H1 (cell line): ENCODE data around the gene NAALADL1. TPM values are rescaled to one million over a fixed set of nuclear protein-coding genes. Genes with fewer than 3 reads are reported as not detected.

ENCODE experiments used
- CTCF ChIA-PET: fragments of 300-600 bp; sonication (Branson Sonifier 250); formaldehyde crosslinking; loops from one replicate; lab custom pipeline; 2021; ENCODE audit not compliant: partially characterized antibody; lab: Charles Lee
- POLR2A ChIA-PET: fragments of 300-600 bp; sonication (Branson Sonifier 250); formaldehyde crosslinking; loops from one replicate; lab custom pipeline; 2021; ENCODE audit warnings: inconsistent platforms; ENCODE audit not compliant: partially characterized antibody; lab: Charles Lee
- DNase-seq, 2 experiments: peaks; one replicate each; pipeline versions ENCODE4 v3.0.0 to v3.0.0-alpha.2; 2010 to 2022; ENCODE audit warnings: low spot score in 2 of 2, low read depth in 1 of 2, mixed read lengths in 1 of 2
- FAIRE-seq: peaks from 2 replicates; lab custom pipeline; 2011; peaks lifted over from hg19 to GRCh38; lab: Jason Lieb, UNC
- H2AFZ ChIP-seq: 2 replicates; pipeline ENCODE4 v1.8.1; 2012; ENCODE audit warnings: low read length, inconsistent platforms
- H2AK5ac ChIP-seq: 2 replicates; pipeline ENCODE4 v1.6.1; 2013; ENCODE audit warnings: low read depth, low read length
- H2BK120ac ChIP-seq: replicated peaks from 2 replicates; pipeline ENCODE3; 2013; ENCODE audit warnings: low read depth, low read length, inconsistent platforms
- H2BK12ac ChIP-seq: 2 replicates; pipeline ENCODE4 v1.6.1; 2013; ENCODE audit warnings: low read depth, low read length
- H2BK15ac ChIP-seq: 2 replicates; pipeline ENCODE4 v1.6.1; 2013; ENCODE audit warnings: low read length
- H2BK20ac ChIP-seq: 2 replicates; pipeline ENCODE4 v1.6.1; 2013; ENCODE audit warnings: low read length
- H2BK5ac ChIP-seq: 2 replicates; pipeline ENCODE4 v1.6.1; 2013; ENCODE audit warnings: low read depth, low read length
- H3K14ac ChIP-seq: 2 replicates; pipeline ENCODE4 v1.6.1; 2013; ENCODE audit warnings: inconsistent platforms; ENCODE audit not compliant: insufficient read length
- H3K18ac ChIP-seq: 2 replicates; pipeline ENCODE4 v1.6.1; 2013; ENCODE audit warnings: low read length; ENCODE audit errors: extremely low read depth
- H3K23ac ChIP-seq: 2 replicates; pipeline ENCODE4 v1.6.1; 2013; ENCODE audit warnings: inconsistent platforms; ENCODE audit not compliant: insufficient read length
- H3K23me2 ChIP-seq: 2 replicates; pipeline ENCODE4 v1.6.1; 2013; ENCODE audit warnings: low read depth, low read length
- H3K27ac ChIP-seq: 2 replicates; pipeline ENCODE4 v1.6.1; 2011; ENCODE audit warnings: low read depth, low read length, inconsistent platforms
- H3K27me3 ChIP-seq, 4 experiments: replicated peaks in 1 of 4; 1 replicate in 1 of 4; 2 replicates in 3 of 4; pipeline versions ENCODE4 v1.6.1 to v1.8.1; 2011 to 2013; ENCODE audit warnings: low read length in 3 of 4, mild to moderate bottlenecking in 3 of 4, inconsistent platforms in 2 of 4, mixed read lengths in 2 of 4, moderate library complexity in 1 of 4; ENCODE audit not compliant: control insufficient read depth in 3 of 4, insufficient read depth in 3 of 4; ENCODE audit errors: extremely low read depth in 1 of 4
- H3K36me3 ChIP-seq, 4 experiments: 2 replicates each; pipeline versions ENCODE4 v1.6.1 to v1.8.1; 2011 to 2013; ENCODE audit warnings: mild to moderate bottlenecking in 4 of 4, low read length in 3 of 4, moderate library complexity in 2 of 4, control low read depth in 1 of 4, inconsistent platforms in 1 of 4; ENCODE audit not compliant: insufficient read depth in 4 of 4, control insufficient read depth in 2 of 4
- H3K4ac ChIP-seq: replicated peaks from 2 replicates; pipeline ENCODE3; 2013; ENCODE audit warnings: low read length, low read depth, mixed read lengths, inconsistent platforms; ENCODE audit not compliant: insufficient read length
- H3K4me1 ChIP-seq, 4 experiments: replicated peaks in 1 of 4; 1 replicate in 1 of 4; 2 replicates in 3 of 4; pipeline versions ENCODE4 v1.6.1 to v1.8.1; 2011 to 2013; ENCODE audit warnings: low read length in 3 of 4, inconsistent platforms in 2 of 4, mixed read lengths in 1 of 4; ENCODE audit not compliant: insufficient read depth in 4 of 4, control insufficient read depth in 3 of 4
- H3K4me2 ChIP-seq, 2 experiments: 2 replicates each; pipeline versions ENCODE4 v1.6.1 to v1.8.1; 2011 to 2013; ENCODE audit warnings: low read depth in 2 of 2, low read length in 2 of 2, control low read depth in 1 of 2, inconsistent platforms in 1 of 2, mild to moderate bottlenecking in 1 of 2; ENCODE audit not compliant: insufficient read depth in 1 of 2
- H3K4me3 ChIP-seq, 4 experiments: fragments of 200-600, 300-600 bp in 1 of 4; sonication (generic), shearing (Covaris generic), sonication (Bioruptor Twin) in 1 of 4; 2 replicates each; pipeline versions ENCODE4 v1.5.1 to v1.8.1; 2011 to 2016; ENCODE audit warnings: low read length in 4 of 4, low read depth in 3 of 4, control low read depth in 2 of 4, inconsistent platforms in 2 of 4, mild to moderate bottlenecking in 2 of 4, mixed read lengths in 1 of 4, moderate library complexity in 1 of 4; ENCODE audit not compliant: insufficient read depth in 2 of 4; ENCODE audit errors: extremely low read depth in 1 of 4
- H3K56ac ChIP-seq: replicated peaks from 2 replicates; pipeline ENCODE3; 2013; ENCODE audit warnings: low read depth, mild to moderate bottlenecking, mixed read lengths, low read length, inconsistent platforms; ENCODE audit not compliant: insufficient read length
- H3K79me1 ChIP-seq: 2 replicates; pipeline ENCODE4 v1.6.1; 2013; ENCODE audit warnings: low read depth, low read length, control low read depth
- H3K79me2 ChIP-seq, 2 experiments: 2 replicates each; pipeline versions ENCODE4 v1.6.1 to v1.8.1; 2012 to 2013; ENCODE audit warnings: low read length in 2 of 2, mild to moderate bottlenecking in 2 of 2, inconsistent platforms in 1 of 2; ENCODE audit not compliant: insufficient read depth in 2 of 2, control insufficient read depth in 1 of 2
- H3K9ac ChIP-seq, 4 experiments: replicated peaks in 1 of 4; 1 replicate in 1 of 4; 2 replicates in 3 of 4; pipeline versions ENCODE4 v1.6.1 to v1.8.1; 2011 to 2013; ENCODE audit warnings: low read depth in 3 of 4, low read length in 3 of 4, control low read depth in 2 of 4, mild to moderate bottlenecking in 2 of 4, moderate library complexity in 2 of 4, inconsistent platforms in 1 of 4; ENCODE audit errors: extremely low read depth in 1 of 4
- H3K9me3 ChIP-seq, 2 experiments: 2 replicates each; pipeline versions ENCODE4 v1.6.1 to v1.8.1; 2012 to 2013; ENCODE audit warnings: mild to moderate bottlenecking in 2 of 2, moderate library complexity in 2 of 2, control low read depth in 1 of 2, inconsistent platforms in 1 of 2, low read depth in 1 of 2, low read length in 1 of 2, mixed read lengths in 1 of 2; ENCODE audit not compliant: insufficient read depth in 2 of 2
- H4K20me1 ChIP-seq, 2 experiments: replicated peaks in 1 of 2; 2 replicates each; pipeline versions ENCODE3 to v1.8.1; 2011 to 2013; ENCODE audit warnings: inconsistent platforms in 2 of 2, low read length in 2 of 2, mild to moderate bottlenecking in 1 of 2; ENCODE audit not compliant: insufficient read depth in 2 of 2, control insufficient read depth in 1 of 2
- H4K5ac ChIP-seq: 2 replicates; pipeline ENCODE4 v1.6.1; 2013; ENCODE audit warnings: low read length, low read depth, mixed read lengths, inconsistent platforms; ENCODE audit not compliant: insufficient read length
- H4K8ac ChIP-seq: 2 replicates; pipeline ENCODE4 v1.8.0; 2013; ENCODE audit warnings: mild to moderate bottlenecking, moderate library complexity, low read length, inconsistent platforms; ENCODE audit not compliant: insufficient read depth; ENCODE audit errors: extremely low read depth
- H4K91ac ChIP-seq: replicated peaks from 2 replicates; pipeline ENCODE3; 2013; ENCODE audit warnings: low read length, mixed read lengths, inconsistent platforms; ENCODE audit not compliant: insufficient read length
- ATF2 ChIP-seq: IDR thresholded peaks from 2 replicates; pipeline ENCODE4 v1.6.1; 2012; ENCODE audit warnings: low read length, inconsistent platforms
- CREB1 ChIP-seq: IDR thresholded peaks from 2 replicates; pipeline ENCODE4 v1.6.1; 2012; ENCODE audit warnings: inconsistent platforms
- JUND ChIP-seq: IDR thresholded peaks from 2 replicates; pipeline ENCODE4 v1.6.1; 2011; ENCODE audit warnings: mild to moderate bottlenecking, improper control_type of control experiment, low read length
- KDM4A ChIP-seq: IDR thresholded peaks from one replicate; pipeline ENCODE4 v1.7.1; 2012; ENCODE audit warnings: low read depth, mild to moderate bottlenecking, moderate library complexity, low read length, inconsistent platforms; ENCODE audit not compliant: severe bottlenecking
- RAD21 ChIP-seq, 2 experiments: IDR thresholded peaks in 1 of 2; conservative IDR thresholded peaks in 1 of 2; 2 replicates each; pipeline ENCODE4 v1.6.1; 2011; ENCODE audit warnings: low read depth in 2 of 2, low read length in 2 of 2, improper control_type of control experiment in 1 of 2, inconsistent platforms in 1 of 2, mild to moderate bottlenecking in 1 of 2, moderate library complexity in 1 of 2
- SIN3A ChIP-seq, 2 experiments: IDR thresholded peaks in 1 of 2; conservative IDR thresholded peaks in 1 of 2; 2 replicates each; pipeline ENCODE4 v1.6.1; 2011 to 2012; ENCODE audit warnings: low read length in 2 of 2, improper control_type of control experiment in 1 of 2, low read depth in 1 of 2, mild to moderate bottlenecking in 1 of 2
- SIRT6 ChIP-seq: IDR thresholded peaks from one replicate; pipeline ENCODE4 v1.7.1; 2012; ENCODE audit warnings: low read length, inconsistent platforms
- TEAD4 ChIP-seq: IDR thresholded peaks from 2 replicates; pipeline ENCODE4 v1.6.1; 2012; ENCODE audit warnings: low read depth, low read length, inconsistent platforms, mixed read lengths
- WGBS, 2 experiments: shearing (Covaris generic) in 1 of 2; methylation state at CpG; one replicate each; pipeline versions ENCODE4 v1.1.6 to v1.1.7; 2013 to 2015; ENCODE audit warnings: low lambda C conversion rate in 2 of 2, mixed read lengths in 2 of 2, inconsistent platforms in 1 of 2, low coverage in 1 of 2, missing lambda C conversion rate in 1 of 2; ENCODE audit not compliant: insufficient replicate concordance in 2 of 2, insufficient coverage in 1 of 2, insufficient read length in 1 of 2; ENCODE audit errors: extremely low coverage in 1 of 2, missing lambda C conversion rate in 1 of 2; 5-methylcytosine and 5-hydroxymethylcytosine counted together
- polyA plus RNA-seq, 7 experiments: library from polyadenylated mRNA; depleted of rRNA in 3 of 7; stranded (reverse) in 5 of 7; unstranded in 2 of 7; fragments of >200 nt in 5 of 7; fragments of 200-250 nt in 2 of 7; gene quantifications; 1 replicate in 5 of 7; 2 replicates in 1 of 7; 4 replicates in 1 of 7; pipeline versions ENCODE4 v1.2.1 to v1.2.3, GENCODE V29; 2011 to 2013; ENCODE audit warnings: missing spikeins in 2 of 7, mixed read lengths in 2 of 7
- total RNA-seq: library from RNA; stranded (reverse); fragmentation: NEBNext Ultra II Directional; extraction: Animal tissue kit (Norgen Biotek cat#: 25700); gene quantifications from 2 replicates; pipeline ENCODE4 v1.2.1, GENCODE V29; 2021

Gene NAALADL1
- total and polyA plus RNA-seq, 2 of the 8 experiments (the other 6 are each of a cell fraction or from before 2014, with no cell fraction given): 7.5 to 9.9 TPM

DNA sequence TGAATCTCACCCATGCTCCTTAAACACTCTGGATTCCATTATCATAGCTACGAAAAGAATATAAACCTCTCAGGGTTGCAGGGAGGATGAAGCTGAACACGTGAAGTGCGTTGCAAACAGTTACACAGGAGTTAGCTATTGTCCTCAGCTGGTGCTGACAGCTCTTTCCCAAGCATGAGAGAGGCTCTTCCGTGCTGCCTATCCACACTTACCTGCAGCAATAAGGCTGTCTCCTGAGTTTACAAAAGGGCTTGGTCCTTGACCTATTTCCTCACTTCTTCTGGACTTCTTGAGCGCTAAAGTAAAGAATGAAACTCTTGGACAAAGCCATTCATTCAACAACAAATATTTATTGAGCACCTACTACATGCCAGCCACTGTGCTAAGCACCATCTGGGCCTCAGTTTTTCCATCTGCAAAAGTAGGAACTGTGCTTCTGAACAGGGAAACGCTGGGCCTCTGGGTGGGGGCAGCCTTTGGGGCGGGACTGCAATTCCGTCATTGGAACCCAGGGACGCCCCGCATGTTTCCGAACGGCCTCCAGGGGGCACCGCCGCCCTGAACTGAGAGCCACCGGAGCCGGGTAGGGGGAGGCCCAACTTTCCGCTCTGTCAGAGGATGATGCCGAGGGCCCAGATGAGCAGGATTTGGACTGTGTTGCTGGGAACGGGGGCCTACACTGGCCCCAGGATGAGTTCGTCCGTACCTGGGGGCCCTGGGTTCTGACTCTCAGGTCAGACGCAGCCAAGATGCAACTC lies 45.0 kb downstream of the NAALADL1 start:
- Histone ChIP-seq H3K9me3 (no peaks in the 10 kb centered on the region), H3K9ac (peak overlapping the region in 2 of 4 experiments; percentile 73 to 79; a peak in 4 of 7 replicates), H3K4me1 (peaks cover 0 to 7% (median under 1%) of the 10 kb centered on the region in 4 experiments; a peak in 4 of 7 replicates), H3K14ac (no peak overlapping the region), H3K36me3 (peaks cover 0 to 2% (median under 1%) of the 10 kb centered on the region in 4 experiments; a peak in 2 of 8 replicates), H4K20me1 (peaks cover 3% of the 10 kb centered on the region in 2 experiments), H4K8ac (peak overlapping the region; percentile 81), H3K27ac (peak overlapping the region; percentile 88), H2BK15ac (peak overlapping the region; percentile 54; the same call in 1 of the 2 replicates), H2BK20ac (no peak overlapping the region), H2BK12ac (0 out of 2 replicates have a peak overlapping the region, but pooled peaks have one; percentile 71), H3K79me2 (peaks cover 0 to 10% of the 10 kb centered on the region in 2 experiments; a peak in 1 of 4 replicates), H3K23ac (no peak overlapping the region), H3K27me3 (no peaks in the 10 kb centered on the region), H3K4me2 (peak overlapping the region; percentile 2 to 92; a peak in 3 of 4 replicates), H4K91ac (peak overlapping the region; percentile 52), H2BK5ac (no peak overlapping the region), H2AK5ac (no peak overlapping the region), H2AFZ (peak overlapping the region; percentile 1; the same call in 1 of the 2 replicates), H3K18ac (peak overlapping the region; percentile 89; the same call in 1 of the 2 replicates), H3K23me2 (peaks cover 2% of the 10 kb centered on the region; the same call in 1 of the 2 replicates), H4K5ac (peak overlapping the region; percentile 86), H2BK120ac (no peak overlapping the region), H3K56ac (peak overlapping the region; percentile 90), H3K4ac (peak overlapping the region; percentile 65), H3K4me3 (peak overlapping the region; percentile 66 to 92 (median 86)), H3K79me1 (no peaks in the 10 kb centered on the region)
- DNase-seq (peak; percentile 71 to 93), FAIRE-seq (no peak)
- ChIA-PET CTCF (interaction anchor here (0.6 to 6.5 kb wide), 53 partner anchors 8 to 242 kb away, joined by 3 to 48 read pairs (median 4); partner anchors contain the start of genes BATF2, CDCA5, SAC3D1 and SNX15), POLR2A (interaction anchor here (0.7 to 3.7 kb wide), 14 partner anchors 9 to 235 kb away, joined by 3 to 20 read pairs (median 3); partner anchors contain the start of genes BATF2, GPHA2, PPP2R5B and TM7SF2)
- WGBS, 2 experiments: 19% methylated on average over 22 of the region's 22 CpGs; no CpG with 5 or more reads in 1 of the 2 experiments
- 0 out of 2 replicates have a peak, but pooled peaks have one; percentile 4 for TF ChIP-seq JUND
- no peak for TF ChIP-seq TEAD4
- peak; percentile 71 to 81 for TF ChIP-seq RAD21 (IDR thresholded peaks at IDR 0.05 in 1 of 2, conservative IDR thresholded peaks at IDR 0.05 in 1 of 2; ENCODE audit: low read depth in 2 of 2, low read length in 2 of 2)
- peak; percentile 20 for TF ChIP-seq KDM4A
- peak; percentile 57 to 62; a peak in 1 of 4 replicates for TF ChIP-seq SIN3A (conservative IDR thresholded peaks at IDR 0.05 in 1 of 2, IDR thresholded peaks at IDR 0.05 in 1 of 2; ENCODE audit: low read depth in 1 of 2, low read length in 2 of 2)
- no peak for TF ChIP-seq SIRT6
- peak; percentile 43; the same call in 1 of the 2 replicates for TF ChIP-seq CREB1
- 0 out of 2 replicates have a peak, but pooled peaks have one; percentile 19 for TF ChIP-seq ATF2
